H1 (cell line): Measurements from ENCODE around the gene PNISR. TPM values are rescaled to one million over a fixed set of nuclear protein-coding genes. Genes with fewer than 3 reads are reported as not detected.

Experiments used
- MAFK ChIP-seq: IDR thresholded peaks from 2 replicates; pipeline ENCODE4 v1.6.1; 2012; ENCODE audit warnings: low read depth, mild to moderate bottlenecking, improper control_type of control experiment, low read length
- RBBP5 ChIP-seq: IDR thresholded peaks from 2 replicates; pipeline ENCODE4 v1.7.1; 2012; ENCODE audit warnings: low read depth, mild to moderate bottlenecking, inconsistent platforms, low read length, moderate library complexity, borderline replicate concordance
- SIN3A ChIP-seq, 2 experiments: IDR thresholded peaks in 1 of 2; conservative IDR thresholded peaks in 1 of 2; 2 replicates each; pipeline ENCODE4 v1.6.1; 2011 to 2012; ENCODE audit warnings: low read length in 2 of 2, improper control_type of control experiment in 1 of 2, low read depth in 1 of 2, mild to moderate bottlenecking in 1 of 2
- polyA plus RNA-seq, 7 experiments: library from polyadenylated mRNA; depleted of rRNA in 3 of 7; stranded (reverse) in 5 of 7; unstranded in 2 of 7; fragments of >200 nt in 5 of 7; fragments of 200-250 nt in 2 of 7; gene quantifications; 1 replicate in 5 of 7; 2 replicates in 1 of 7; 4 replicates in 1 of 7; pipeline versions ENCODE4 v1.2.1 to v1.2.3, GENCODE V29; 2011 to 2013; ENCODE audit warnings: missing spikeins in 2 of 7, mixed read lengths in 2 of 7
- total RNA-seq: library from RNA; stranded (reverse); fragmentation: NEBNext Ultra II Directional; extraction: Animal tissue kit (Norgen Biotek cat#: 25700); gene quantifications from 2 replicates; pipeline ENCODE4 v1.2.1, GENCODE V29; 2021

Gene PNISR
- total and polyA plus RNA-seq, 2 of the 8 experiments (the other 6 are each of a cell fraction or from before 2014, with no cell fraction given) = 41.1 to 134 TPM

DNA sequence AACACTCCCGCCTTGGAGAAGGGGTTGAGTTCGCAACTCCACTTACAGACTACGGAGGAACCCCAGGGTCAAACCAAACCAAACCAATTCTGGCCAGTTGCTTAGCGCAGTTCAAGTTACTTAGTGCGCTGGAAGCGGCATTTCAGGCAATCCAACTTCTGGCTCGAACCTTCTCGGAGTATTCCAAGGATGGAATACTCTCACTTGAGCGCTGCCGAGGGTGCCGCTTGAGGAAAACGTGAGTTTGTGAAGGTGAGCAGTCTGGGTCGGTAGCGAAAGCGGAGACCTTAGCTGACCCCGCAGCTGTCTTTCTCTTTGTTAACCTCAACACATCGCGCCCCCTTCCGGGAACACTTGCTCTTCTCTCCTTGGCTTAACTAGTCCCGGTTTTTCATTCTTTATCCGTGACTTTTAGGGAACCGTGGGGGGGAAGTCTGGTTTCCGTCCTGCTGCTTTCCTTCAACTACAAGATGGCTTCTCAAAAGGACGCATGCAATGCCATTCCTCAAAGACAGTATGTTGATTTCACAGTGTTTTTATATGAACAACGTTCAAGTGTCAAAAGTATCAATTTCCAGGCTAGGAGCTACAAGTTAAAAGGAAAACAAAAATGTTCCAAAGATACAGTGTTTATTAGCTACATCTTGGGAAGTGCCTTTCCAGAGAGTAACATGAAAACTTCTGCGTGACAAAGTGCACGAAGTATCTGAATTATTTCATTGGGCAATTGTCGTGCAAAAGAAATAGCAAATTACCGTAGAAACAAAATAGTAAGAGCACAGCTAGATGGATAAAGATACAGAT lies 741 bp upstream of the PNISR start (continued):
- TF ChIP-seq SIN3A (conservative IDR thresholded peaks at IDR 0.05 in 1 of 2, IDR thresholded peaks at IDR 0.05 in 1 of 2; ENCODE audit: low read depth in 1 of 2, low read length in 2 of 2) (peak; percentile 35 to 69; a peak in 2 of 4 replicates), MAFK (no peak), RBBP5 (no peak)
